ENCODE data around the gene GP1BB.

GP1BB gene

GRCh38 chr22:19755722-19756287, 32.5 kb downstream of the GP1BB start:
- DNase-seq (ENCODE audit: low read depth, low spot score), result no peak

GRCh38 chr22:19756288-19757128, 33.2 kb downstream of the GP1BB start:
- no peak for DNase-seq (ENCODE audit: low read depth, low spot score)

DNA sequence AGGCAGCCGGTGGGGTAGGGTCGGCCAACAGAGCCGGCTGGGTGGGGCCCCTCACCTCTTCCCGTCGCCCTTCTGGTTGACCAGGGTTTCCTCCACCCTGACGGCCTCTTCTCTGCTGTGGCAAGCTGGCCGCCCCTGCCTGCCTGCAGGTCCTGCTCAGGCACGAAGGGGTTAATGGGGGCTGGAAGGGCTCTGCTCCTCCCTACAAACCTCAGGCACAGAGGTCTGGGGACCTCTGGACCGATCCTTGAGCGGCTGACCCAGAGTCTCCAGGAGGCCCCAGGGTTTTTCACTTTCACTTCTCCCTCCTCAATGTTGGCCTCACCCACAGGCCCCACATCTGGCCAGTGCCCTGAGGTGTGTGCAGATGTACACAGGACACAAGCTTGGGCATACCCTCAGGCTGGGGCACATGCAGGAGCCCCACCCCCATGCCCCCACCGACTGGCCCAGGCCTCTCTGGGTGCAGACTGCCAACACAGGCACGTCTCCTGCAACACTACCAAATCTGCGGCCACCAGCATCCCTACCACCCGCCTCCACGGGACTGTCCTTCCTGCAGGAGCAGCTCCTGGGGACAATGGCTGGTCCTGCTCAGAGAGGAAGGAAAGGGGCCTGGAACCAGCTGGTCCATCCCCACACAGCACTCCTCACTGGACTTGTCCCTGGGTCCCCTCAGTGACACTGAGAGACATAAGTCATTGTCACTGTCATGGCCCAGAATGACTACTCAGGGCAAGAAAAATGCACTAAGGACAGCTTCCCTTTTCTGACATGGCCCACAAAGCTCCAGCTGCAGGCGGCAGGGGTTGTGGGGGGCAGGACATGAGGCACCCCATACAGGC, 34.0 kb downstream of the GP1BB start:
- no peak for DNase-seq (ENCODE audit: low read depth, low spot score)

DNA sequence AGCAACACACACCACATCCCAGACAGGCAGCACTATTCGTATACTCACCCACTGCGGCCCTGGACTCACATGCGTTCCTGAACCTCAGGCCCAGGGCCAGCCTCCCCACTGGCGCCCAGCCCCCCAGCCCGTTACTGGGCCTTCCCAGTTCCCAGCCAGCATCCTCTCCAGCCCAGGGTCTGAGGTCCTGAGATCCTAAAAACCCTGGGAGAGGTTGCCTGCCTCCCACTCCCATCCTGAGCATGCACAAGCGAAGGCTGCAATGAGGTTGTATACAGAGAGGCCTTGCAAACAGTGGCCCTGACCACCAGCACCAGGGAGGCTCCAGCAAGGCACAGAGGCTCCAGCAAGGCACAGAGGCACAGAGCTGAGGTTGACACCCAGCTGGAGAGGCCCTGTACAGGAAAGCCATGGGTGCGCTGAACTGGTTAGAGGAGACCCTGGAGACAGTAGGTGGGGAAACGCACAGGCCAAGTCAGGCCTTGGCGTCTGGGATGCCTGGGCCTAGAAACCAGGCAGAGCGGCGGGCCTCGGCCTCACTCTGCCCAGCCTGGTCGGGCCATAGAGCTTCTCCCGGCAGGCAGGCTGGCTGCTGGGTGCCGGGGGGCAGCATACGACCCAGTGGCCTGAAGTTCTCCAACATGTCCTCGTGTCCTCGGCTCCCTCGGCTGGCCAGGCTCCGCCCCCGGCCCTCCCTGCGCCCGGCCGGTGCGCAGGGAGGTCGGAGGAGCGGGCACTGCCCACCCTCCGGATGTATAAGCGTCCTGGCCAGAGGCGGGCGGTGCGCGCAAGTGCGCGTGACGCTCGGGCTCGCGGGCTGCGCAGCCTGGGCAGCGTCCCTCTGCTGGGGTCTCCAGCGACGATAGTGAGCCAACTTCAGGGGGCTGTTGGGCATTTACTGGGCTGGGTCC, 34.9 kb downstream of the GP1BB start:
- DNase-seq (ENCODE audit: low read depth, low spot score), result no peak

- no peak for DNase-seq (ENCODE audit: low read depth, low spot score)
Observed at GRCh38 chr22:19758896-19759426, 35.6 kb downstream of the GP1BB start.

DNA sequence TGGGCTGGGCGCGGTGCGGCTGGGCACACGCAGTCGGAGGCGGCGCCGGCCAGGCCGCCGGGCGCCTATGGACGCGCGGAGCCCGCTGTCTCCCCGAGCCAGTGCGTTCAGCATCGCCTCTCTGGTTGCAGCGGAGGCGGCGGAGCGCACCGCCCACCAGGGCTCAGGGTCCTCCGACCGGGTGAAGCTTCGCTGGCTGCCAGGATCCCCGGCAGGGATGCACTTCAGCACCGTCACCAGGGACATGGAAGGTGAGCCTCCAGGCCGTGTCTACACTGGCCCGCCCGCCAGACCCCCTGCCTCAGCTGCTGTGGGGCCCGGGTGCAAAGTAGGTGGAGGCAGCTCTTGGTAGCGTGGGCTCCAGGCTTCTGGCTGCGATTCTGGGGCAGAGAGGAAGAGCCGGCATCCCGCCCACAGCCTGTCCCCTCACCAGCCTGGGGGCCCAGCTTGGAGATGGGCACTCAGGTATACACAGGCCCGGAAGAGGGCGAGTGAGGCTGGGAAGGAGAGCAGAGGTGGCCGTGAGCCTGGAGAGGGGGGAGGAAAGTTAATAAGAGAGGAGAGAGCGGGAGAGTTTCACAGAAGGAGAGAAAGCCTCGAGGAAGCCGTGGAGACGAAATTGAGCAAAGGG, 36.2 kb downstream of the GP1BB start:
- DNase-seq (ENCODE audit: low read depth, low spot score), result no peak

DNA sequence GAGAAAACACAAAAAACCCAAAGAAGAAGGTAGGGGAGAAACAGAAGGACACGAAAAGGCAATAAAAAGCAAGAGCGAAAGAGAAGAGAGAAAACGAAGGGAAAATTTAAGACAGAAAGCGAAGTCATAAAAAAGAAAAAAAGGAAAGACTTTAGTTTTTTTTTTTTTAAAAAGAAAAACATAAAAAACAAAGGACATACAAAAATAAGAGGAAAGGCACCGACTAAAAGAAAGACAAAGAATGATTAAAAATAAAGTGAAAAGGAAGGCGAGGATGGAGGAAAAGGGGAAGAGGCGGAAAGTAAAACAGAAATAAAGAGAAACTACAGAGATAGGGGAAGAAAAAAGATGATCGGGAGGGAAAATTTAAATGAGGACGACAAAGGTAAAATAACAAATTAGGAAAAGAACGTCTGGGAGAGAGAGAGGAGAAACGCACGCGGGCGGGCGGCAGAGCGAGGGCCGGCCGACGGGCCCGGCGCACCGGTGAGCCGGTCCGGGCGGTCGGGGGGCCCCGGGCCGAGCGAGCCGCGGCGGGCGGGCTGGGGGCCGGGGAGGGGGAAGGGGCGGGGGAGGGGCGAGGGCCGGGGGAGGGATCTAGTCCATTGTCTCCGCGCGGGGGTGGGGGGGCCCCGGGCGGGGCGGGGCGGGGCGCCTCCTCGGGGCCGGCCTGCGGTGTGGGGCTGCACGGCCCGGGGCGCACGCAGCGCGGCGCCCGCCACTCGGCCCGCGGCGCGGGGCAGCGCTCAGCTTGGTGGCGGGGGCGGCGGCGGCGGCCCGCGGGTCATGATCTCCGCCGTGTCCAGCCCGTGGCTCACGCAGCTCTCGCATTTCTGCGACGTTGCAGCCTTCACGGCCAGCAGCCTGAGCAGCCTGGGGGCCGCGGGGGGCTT, 37.0 kb downstream of the GP1BB start, which contains the start of gene TBX1:
TSS of gene TBX1 (plus strand) at position 721 of the 893 bp plus-strand sequence. CDS start at position 787, 66 bp downstream.
- DNase-seq (ENCODE audit: low read depth, low spot score), result no peak

- no peak for DNase-seq (ENCODE audit: low read depth, low spot score)
Observed at GRCh38 chr22:19760951-19761724, 37.8 kb downstream of the GP1BB start.

- no peak for DNase-seq (ENCODE audit: low read depth, low spot score)
Observed at GRCh38 chr22:19761725-19762567, 38.6 kb downstream of the GP1BB start.

DNA sequence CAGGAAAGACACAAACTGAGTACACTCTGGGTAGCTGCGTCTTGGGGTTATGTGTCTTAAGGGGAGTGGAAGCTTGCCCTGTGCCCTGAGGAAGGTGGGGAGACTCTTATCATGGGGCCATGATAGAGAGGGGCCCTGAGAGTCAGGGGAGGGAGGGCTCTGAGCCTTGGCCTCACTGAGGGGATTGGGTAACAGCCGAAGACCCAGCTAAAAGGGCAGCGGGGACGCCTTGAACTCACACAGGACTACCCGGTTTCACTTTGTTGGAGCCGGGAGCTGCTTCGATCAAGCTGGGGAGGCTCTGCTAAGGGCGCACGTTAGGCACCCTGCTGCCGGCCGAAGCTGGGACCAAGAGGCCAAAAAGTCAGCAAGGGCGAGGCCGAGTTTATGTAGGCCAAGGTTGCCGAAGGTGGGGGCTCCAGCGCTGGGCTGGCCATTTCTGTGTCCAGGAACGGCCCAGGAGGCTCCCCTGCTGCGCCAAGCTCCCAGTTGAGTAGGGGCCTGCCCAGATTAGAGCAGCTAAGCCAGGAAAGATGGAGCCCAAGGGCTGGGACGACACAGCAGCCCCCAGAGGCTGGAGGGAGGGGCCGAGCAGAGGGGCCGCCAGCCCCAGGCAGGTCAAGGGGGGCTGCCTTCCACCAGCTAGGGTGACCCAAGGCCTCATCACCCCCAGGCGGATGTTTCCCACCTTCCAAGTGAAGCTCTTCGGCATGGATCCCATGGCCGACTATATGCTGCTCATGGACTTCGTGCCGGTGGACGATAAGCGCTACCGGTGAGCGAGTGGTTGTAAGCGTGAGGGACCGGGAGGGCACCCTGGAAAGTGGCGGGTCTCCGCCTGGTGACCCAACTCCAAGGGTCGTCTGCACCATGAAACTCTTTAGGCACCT, 39.5 kb downstream of the GP1BB start:
- DNase-seq (ENCODE audit: low read depth, low spot score), result no peak

DNA sequence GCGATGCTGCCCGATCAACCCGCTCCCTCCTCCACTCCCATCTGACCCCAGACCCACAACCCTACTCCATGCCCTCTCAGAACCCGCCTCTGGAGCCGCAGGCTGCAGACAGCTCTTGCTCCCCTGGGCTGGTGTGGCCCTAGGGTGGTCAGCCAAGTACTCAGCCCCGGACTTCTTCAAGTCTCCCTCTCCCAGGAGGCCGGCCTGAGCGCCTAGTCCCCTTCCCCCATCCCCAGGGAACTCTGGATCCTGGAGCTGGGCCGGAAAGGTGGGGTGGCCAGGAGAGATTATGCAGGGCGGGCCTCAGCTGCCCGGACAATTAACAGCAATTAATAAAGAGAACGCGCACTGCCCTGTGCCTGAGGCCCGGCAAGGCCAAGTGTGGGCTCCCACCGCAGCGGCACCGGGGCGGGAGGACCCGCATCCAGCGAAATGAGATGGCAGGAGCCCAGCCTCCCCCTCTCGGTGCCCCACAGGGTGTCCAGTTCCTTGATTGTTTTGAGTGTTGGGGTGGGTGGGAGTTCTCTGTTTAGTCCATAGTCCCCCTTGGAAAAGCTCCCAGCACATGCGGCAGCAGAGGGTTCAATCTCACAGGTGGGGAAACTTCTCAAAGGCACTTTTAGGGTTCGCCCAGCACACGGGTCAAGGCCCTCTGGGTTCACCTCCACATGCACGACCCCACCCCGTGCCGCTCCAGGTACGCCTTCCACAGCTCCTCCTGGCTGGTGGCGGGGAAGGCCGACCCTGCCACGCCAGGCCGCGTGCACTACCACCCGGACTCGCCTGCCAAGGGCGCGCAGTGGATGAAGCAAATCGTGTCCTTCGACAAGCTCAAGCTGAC, 40.3 kb downstream of the GP1BB start:
- DNase-seq (ENCODE audit: low read depth, low spot score), result no peak

DNA sequence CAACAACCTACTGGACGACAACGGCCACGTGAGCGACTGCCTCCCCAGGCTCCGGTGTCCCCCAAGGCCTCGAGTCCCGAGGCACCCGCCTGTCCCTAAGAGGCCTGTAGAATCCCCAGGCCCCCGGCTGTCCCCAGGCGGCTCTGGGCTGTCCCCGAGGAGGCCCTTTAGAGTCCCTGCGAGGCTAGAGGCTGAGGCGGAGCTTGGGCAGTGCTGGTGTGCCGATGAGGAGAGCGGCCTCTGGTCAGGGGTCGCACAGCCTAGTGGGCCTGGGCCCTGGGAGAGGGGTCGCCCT, 40.9 kb downstream of the GP1BB start:
- DNase-seq (ENCODE audit: low read depth, low spot score), result no peak

GRCh38 chr22:19764636-19765476, 41.5 kb downstream of the GP1BB start:
- DNase-seq (ENCODE audit: low read depth, low spot score), result no peak

GRCh38 chr22:19765477-19766239, 42.3 kb downstream of the GP1BB start:
- no peak for DNase-seq (ENCODE audit: low read depth, low spot score)

DNA sequence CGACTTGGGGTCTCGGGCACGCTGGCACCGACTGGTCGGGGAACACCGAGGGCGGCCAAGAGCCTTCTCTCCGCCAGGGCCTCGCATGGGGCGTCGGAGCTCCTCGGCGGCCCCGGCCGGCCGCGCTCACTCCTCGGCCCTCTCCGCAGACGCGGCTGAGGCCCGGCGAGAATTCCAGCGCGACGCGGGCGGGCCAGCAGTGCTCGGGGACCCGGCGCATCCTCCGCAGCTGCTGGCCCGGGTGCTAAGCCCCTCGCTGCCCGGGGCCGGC, 42.8 kb downstream of the GP1BB start:
- DNase-seq (ENCODE audit: low read depth, low spot score), result no peak
